GM12878 (cell line): ENCODE measurements around the gene C1QTNF1. TPM values are rescaled to one million over a fixed set of nuclear protein-coding genes. Genes with fewer than 3 reads are reported as not detected.

ENCODE experiments used
- ATAC-seq: fragments of 200-7000 bp; cut with Tn5 transposase; 3 replicates; pipeline ENCODE4 v1.9.1; 2020; ENCODE audit warnings: mild to moderate bottlenecking, moderate library complexity
- BruUV-seq: library from RNA; stranded (reverse); fragments of 400-500 nt; replicated peaks from 2 replicates; lab custom pipeline; 2021; lab: Mats Ljungman, UMichigan
- CTCF ChIA-PET: fragments of 300-600 bp; sonication (Branson Sonifier 250); formaldehyde crosslinking; extraction: SDS; loops from one replicate; lab custom pipeline; 2021; ENCODE audit warnings: inconsistent platforms; lab: Yijun Ruan, JAX
- POLR2A ChIA-PET: fragments of 350-600 bp; formaldehyde crosslinking; extraction: SDS; loops from one replicate; lab custom pipeline; 2021; ENCODE audit warnings: inconsistent platforms; lab: Charles Lee
- RAD21 ChIA-PET: fragments of 300-600 bp; sonication (Branson Sonifier 250); formaldehyde crosslinking; loops from one replicate; lab custom pipeline; 2023; ENCODE audit warnings: antibody characterized with exemption; ENCODE audit not compliant: unreplicated experiment; lab: Charles Lee
- SMC1A ChIA-PET: fragments of 300-600 bp; sonication (Branson Sonifier 250); formaldehyde crosslinking; loops from one replicate; lab custom pipeline; 2023; ENCODE audit not compliant: unreplicated experiment, uncharacterized antibody; lab: Charles Lee
- DNase-seq: peaks from one replicate; pipeline ENCODE4 v3.0.0-alpha.2; 2011; ENCODE audit warnings: low read depth, low spot score
- FAIRE-seq: peaks from 3 replicates; lab custom pipeline; 2011; peaks lifted over from hg19 to GRCh38; lab: Jason Lieb, UNC
- H2AFZ ChIP-seq: 2 replicates; pipeline ENCODE4 v1.6.0; 2011; ENCODE audit warnings: low read depth, low read length, control low read depth; ENCODE audit not compliant: control insufficient read depth
- H3K27ac ChIP-seq: 2 replicates; pipeline ENCODE4 v1.5.1; 2011; ENCODE audit warnings: control low read depth; ENCODE audit not compliant: control insufficient read depth, insufficient read depth
- H3K27me3 ChIP-seq, 2 experiments: replicated peaks in 1 of 2; 2 replicates each; pipeline versions ENCODE4 v1.6.0 to v1.6.1; 2011; ENCODE audit warnings: low read length in 1 of 2; ENCODE audit not compliant: control insufficient read depth in 2 of 2, insufficient read depth in 2 of 2
- H3K36me3 ChIP-seq, 2 experiments: 2 replicates each; pipeline ENCODE4 v1.5.1; 2011; ENCODE audit warnings: low read length in 1 of 2; ENCODE audit not compliant: control insufficient read depth in 2 of 2, insufficient read depth in 2 of 2
- H3K4me1 ChIP-seq: 2 replicates; pipeline ENCODE4 v1.6.1; 2011; ENCODE audit warnings: mild to moderate bottlenecking, low read length, moderate library complexity, mixed read lengths; ENCODE audit not compliant: control insufficient read depth, insufficient read depth
- H3K4me2 ChIP-seq: 2 replicates; pipeline ENCODE4 v1.6.0; 2011; ENCODE audit warnings: control low read depth; ENCODE audit not compliant: control insufficient read depth, insufficient read depth
- H3K4me3 ChIP-seq: fragments of 200-600 bp; sonication (generic); 2 replicates; pipeline ENCODE4 v1.5.1; 2016
- H3K79me2 ChIP-seq: 2 replicates; pipeline ENCODE4 v1.6.0; 2011; ENCODE audit warnings: low read length; ENCODE audit not compliant: control insufficient read depth, insufficient read depth
- H3K9ac ChIP-seq: 2 replicates; pipeline ENCODE4 v1.8.0; 2011; ENCODE audit warnings: low read length, control low read depth, mixed read lengths; ENCODE audit not compliant: control insufficient read depth, insufficient read depth
- H3K9me3 ChIP-seq: replicated peaks from 3 replicates; pipeline ENCODE4 v1.5.1; 2011; ENCODE audit warnings: mild to moderate bottlenecking, low read length; ENCODE audit not compliant: control insufficient read depth, insufficient read depth
- H4K20me1 ChIP-seq: 2 replicates; pipeline ENCODE4 v1.6.0; 2011; ENCODE audit not compliant: control insufficient read depth, insufficient read depth
- ATF7 ChIP-seq: fragments of 450-650 bp; IDR thresholded peaks from 2 replicates; pipeline ENCODE4 v1.6.1; 2016; ENCODE audit warnings: low read depth, mild to moderate bottlenecking
- E2F8 ChIP-seq: fragments of 450-650 bp; IDR thresholded peaks from 2 replicates; pipeline ENCODE4 v1.6.1; 2018; ENCODE audit warnings: mild to moderate bottlenecking, low read depth, moderate library complexity; ENCODE audit not compliant: partially characterized antibody
- GABPA ChIP-seq: IDR thresholded peaks from 2 replicates; pipeline ENCODE4 v1.6.1; 2014; ENCODE audit warnings: antibody characterized with exemption, low read depth, mild to moderate bottlenecking, inconsistent platforms
- GATAD2B ChIP-seq: fragments of 450-650 bp; conservative IDR thresholded peaks from 2 replicates; pipeline ENCODE4 v1.6.1; 2017; ENCODE audit warnings: low read depth, mild to moderate bottlenecking, moderate library complexity
- JUNB ChIP-seq: IDR thresholded peaks from 2 replicates; pipeline ENCODE4 v1.6.1; 2016; ENCODE audit warnings: antibody characterized with exemption, mild to moderate bottlenecking
- JUND ChIP-seq: IDR thresholded peaks from 2 replicates; pipeline ENCODE4 v1.6.1; 2012; ENCODE audit warnings: low read depth, mild to moderate bottlenecking, low read length, improper control_type of control experiment, moderate library complexity
- MEF2B ChIP-seq: fragments of 450-650 bp; IDR thresholded peaks from 2 replicates; pipeline ENCODE4 v1.6.1; 2018; ENCODE audit warnings: mild to moderate bottlenecking, moderate library complexity; ENCODE audit not compliant: partially characterized antibody, poor library complexity, severe bottlenecking
- PRDM15 ChIP-seq: fragments of 450-650 bp; formaldehyde crosslinking; IDR thresholded peaks from 2 replicates; pipeline ENCODE4 v1.4.0; 2020; ENCODE audit warnings: mild to moderate bottlenecking, moderate library complexity
- RAD21 ChIP-seq: IDR thresholded peaks from 2 replicates; pipeline ENCODE4 v1.6.1; 2011; ENCODE audit warnings: mild to moderate bottlenecking, low read depth, low read length, moderate library complexity; ENCODE audit not compliant: insufficient read depth
- RAD51 ChIP-seq: fragments of 450-650 bp; IDR thresholded peaks from 2 replicates; pipeline ENCODE4 v1.6.1; 2016; ENCODE audit warnings: moderate library complexity, mild to moderate bottlenecking, inconsistent platforms
- SRF ChIP-seq, 2 experiments: IDR thresholded peaks; 2 replicates each; pipeline ENCODE4 v1.6.1; 2011; ENCODE audit warnings: low read depth in 2 of 2, low read length in 2 of 2, mild to moderate bottlenecking in 1 of 2, moderate library complexity in 1 of 2
- YBX1 ChIP-seq: fragments of 450-650 bp; IDR thresholded peaks from 2 replicates; pipeline ENCODE4 v1.6.1; 2016; ENCODE audit warnings: antibody characterized with exemption
- WGBS: methylation state at CpG from one replicate; pipeline ENCODE4 v1.1.6; 2016; ENCODE audit warnings: low lambda C conversion rate; ENCODE audit not compliant: insufficient replicate concordance, insufficient coverage; ENCODE audit errors: missing lambda C conversion rate; 5-methylcytosine and 5-hydroxymethylcytosine counted together
- in situ Hi-C: fragments of 300-500 bp; cut with MboI; formaldehyde crosslinking; loops from 9 replicates; pipeline ENCODE4 v1.14.3; 2018; ENCODE audit warnings: mixed read lengths
- intact Hi-C: fragments of 100-400 bp; cut with micrococcal nuclease; formaldehyde crosslinking; loops from one replicate; pipeline ENCODE4 v1.14.2; 2022; ENCODE audit not compliant: unreplicated experiment
- polyA plus RNA-seq, 11 experiments: library from polyadenylated mRNA; depleted of rRNA in 4 of 11; unstranded in 6 of 11; stranded (reverse) in 5 of 11; fragments of >200 nt; fragmentation: Nextera tagmentation in 4 of 11; fragmentation: Illumina TruSeq in 1 of 11; extraction: Ambion mirVana in 4 of 11; extraction: Trizol in 1 of 11; gene quantifications; 1 replicate in 1 of 11; 2 replicates in 10 of 11; pipeline versions ENCODE4 v1.2.1 to v1.2.3, GENCODE V29; 2011 to 2016; ENCODE audit warnings: inconsistent platforms in 2 of 11, missing spikeins in 2 of 11, low read depth in 1 of 11
- total RNA-seq, 4 experiments: library from RNA; depleted of rRNA in 3 of 4; stranded (reverse); fragments of >200 nt in 3 of 4; fragmentation: Illumina TruSeq in 1 of 4; extraction: Trizol in 1 of 4; gene quantifications; 2 replicates each; pipeline versions ENCODE4 v1.2.1 to v1.2.3, GENCODE V29; 2013 to 2021
- TF ChIP-seq, protein P1 (sequence below): fragments of 450-650 bp; IDR thresholded peaks from 2 replicates; pipeline ENCODE4 v1.6.1; 2014; ENCODE audit warnings: mild to moderate bottlenecking

The C1QTNF1 gene
- total and polyA plus RNA-seq, 10 of the 15 experiments (the other 5 are each of a cell fraction or from before 2014, with no cell fraction given), result 0.05 to 1.1 (median 0.15) TPM; not detected in 4

- Histone ChIP-seq H3K27ac (no peak overlapping the region), H3K27me3 (no peaks in the 10 kb centered on the region; a peak in 1 of 4 replicates), H3K4me2 (no peak overlapping the region), H3K4me3 (no peak overlapping the region), H4K20me1 (no peaks in the 10 kb centered on the region; the same call in 1 of the 2 replicates), H3K9me3 (no peaks in the 10 kb centered on the region), H3K9ac (no peak overlapping the region), H3K79me2 (no peaks in the 10 kb centered on the region), H3K36me3 (no peaks in the 10 kb centered on the region), H2AFZ (no peak overlapping the region), H3K4me1 (no peaks in the 10 kb centered on the region)
- ChIA-PET RAD21 (interaction anchor here (1.0 to 2.1 kb wide), 2 partner anchors 36 to 347 kb away, joined by 3 to 7 read pairs; no protein-coding TSS in a partner anchor), SMC1A (interaction anchor here (1.1 kb wide), 1 partner anchor 36 kb away, joined by 4 read pairs; no protein-coding TSS in a partner anchor), CTCF (interaction anchor here (0.6 to 2.9 kb wide), 12 partner anchors 8 to 346 kb away, joined by 3 to 27 read pairs (median 8); no protein-coding TSS in a partner anchor), POLR2A (interaction anchor here (0.7 kb wide), 1 partner anchor 47 kb away, joined by 4 read pairs; no protein-coding TSS in a partner anchor)
- DNase-seq (no peak), ATAC-seq (no peak), FAIRE-seq (no peak)
- in situ Hi-C loops (no loop called here), intact Hi-C loops (loop anchor here (2.0 kb wide), 1 partner anchor 36 kb away; no protein-coding TSS in a partner anchor)
- TF ChIP-seq, protein P1, sequence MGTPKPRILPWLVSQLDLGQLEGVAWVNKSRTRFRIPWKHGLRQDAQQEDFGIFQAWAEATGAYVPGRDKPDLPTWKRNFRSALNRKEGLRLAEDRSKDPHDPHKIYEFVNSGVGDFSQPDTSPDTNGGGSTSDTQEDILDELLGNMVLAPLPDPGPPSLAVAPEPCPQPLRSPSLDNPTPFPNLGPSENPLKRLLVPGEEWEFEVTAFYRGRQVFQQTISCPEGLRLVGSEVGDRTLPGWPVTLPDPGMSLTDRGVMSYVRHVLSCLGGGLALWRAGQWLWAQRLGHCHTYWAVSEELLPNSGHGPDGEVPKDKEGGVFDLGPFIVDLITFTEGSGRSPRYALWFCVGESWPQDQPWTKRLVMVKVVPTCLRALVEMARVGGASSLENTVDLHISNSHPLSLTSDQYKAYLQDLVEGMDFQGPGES, result no peak
- TF ChIP-seq PRDM15, result no peak
- TF ChIP-seq JUNB, result no peak
- TF ChIP-seq SRF (IDR thresholded peaks at IDR 0.05; ENCODE audit: low read depth in 2 of 2, low read length in 2 of 2), result no peak
- TF ChIP-seq RAD21, result no peak
- no peak for TF ChIP-seq ATF7
- TF ChIP-seq GATAD2B, result no peak
- TF ChIP-seq JUND, result no peak
- no peak for TF ChIP-seq E2F8
- no peak for TF ChIP-seq YBX1
- TF ChIP-seq GABPA, result no peak
- TF ChIP-seq RAD51, result no peak
- TF ChIP-seq MEF2B, result no peak
- WGBS, result 48% methylated on average over 25 of the region's 25 CpGs
- no TSS peak for BruUV-seq
Measured at GRCh38 chr17:79046197-79046915, 22.4 kb downstream of the C1QTNF1 start.
